Measurements from ENCODE around the gene PLEKHA5. TPM values are rescaled to one million over a fixed set of nuclear protein-coding genes. Genes with fewer than 3 reads are reported as not detected.

PLEKHA5 gene
- total RNA-seq, 1 donor: 82.2 TPM

GRCh38 chr12:19148860-19149259, 19.3 kb downstream of the PLEKHA5 start:
- H3K36me3 ChIP-seq (ENCODE audit: insufficient read depth, low read length): no peaks in the 10 kb centered on the region
- no peaks in the 10 kb centered on the region for H3K9me3 ChIP-seq (ENCODE audit: low read depth, low read length)
- H3K27me3 ChIP-seq (ENCODE audit: insufficient read depth, low read length): no peaks in the 10 kb centered on the region
- DNase-seq (ENCODE audit: insufficient read length, low spot score, missing footprints): no peak
- H4K20me1 ChIP-seq (ENCODE audit: insufficient read depth, low read length): no peaks in the 10 kb centered on the region
- no peaks in the 10 kb centered on the region for H3K79me2 ChIP-seq (ENCODE audit: insufficient read depth, low read length)
- TF ChIP-seq CTCF (IDR thresholded peaks at IDR 0.05; ENCODE audit: extremely low read depth, low read depth, low read length): no peak
- no peak overlapping the region for H2AFZ ChIP-seq (ENCODE audit: low read length)
- no peak overlapping the region for H3K4me2 ChIP-seq (ENCODE audit: insufficient read depth, low read length)
- no peaks in the 10 kb centered on the region for H3K4me1 ChIP-seq (ENCODE audit: insufficient read depth, low read length)
- H3K27ac ChIP-seq (ENCODE audit: low read depth, low read length): no peak overlapping the region
- H3K4me3 ChIP-seq (ENCODE audit: insufficient read depth, low read length): no peak overlapping the region

- Histone ChIP-seq H3K79me2 (ENCODE audit: insufficient read depth, low read length) (no peaks in the 10 kb centered on the region), H4K20me1 (ENCODE audit: insufficient read depth, low read length) (no peaks in the 10 kb centered on the region), H3K9me3 (ENCODE audit: low read depth, low read length) (no peaks in the 10 kb centered on the region), H2AFZ (ENCODE audit: low read length) (no peak overlapping the region), H3K4me1 (ENCODE audit: insufficient read depth, low read length) (no peaks in the 10 kb centered on the region), H3K4me3 (ENCODE audit: insufficient read depth, low read length) (no peak overlapping the region), H3K4me2 (ENCODE audit: insufficient read depth, low read length) (no peak overlapping the region), H3K27me3 (ENCODE audit: insufficient read depth, low read length) (no peaks in the 10 kb centered on the region), H3K36me3 (ENCODE audit: insufficient read depth, low read length) (no peaks in the 10 kb centered on the region), H3K27ac (ENCODE audit: low read depth, low read length) (no peak overlapping the region)
- no peak for TF ChIP-seq CTCF (IDR thresholded peaks at IDR 0.05; ENCODE audit: extremely low read depth, low read depth, low read length)
- DNase-seq (ENCODE audit: insufficient read length, low spot score, missing footprints): no peak
Measured at GRCh38 chr12:19150273-19150900, 20.9 kb downstream of the PLEKHA5 start.

DNA sequence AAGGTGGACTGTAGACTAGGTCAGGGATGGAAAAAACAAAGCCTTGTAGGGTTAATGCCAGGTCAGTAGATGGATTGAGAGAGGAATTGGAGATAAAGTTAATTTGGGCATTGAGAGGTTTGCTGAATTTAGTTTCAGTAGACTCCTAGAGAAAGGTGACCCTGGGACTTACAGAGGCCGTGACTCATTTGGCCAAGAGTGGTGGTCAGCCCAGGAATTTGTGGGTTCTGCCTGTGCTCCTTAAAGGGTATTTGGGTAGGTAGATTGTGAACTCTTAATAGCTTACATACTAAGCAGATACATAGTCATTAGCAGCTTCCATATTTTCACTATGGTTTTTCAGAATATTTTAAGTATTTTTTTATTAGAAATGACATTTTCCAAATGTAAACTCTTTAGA, 21.8 kb downstream of the PLEKHA5 start:
- Histone ChIP-seq H3K36me3 (ENCODE audit: insufficient read depth, low read length) (no peaks in the 10 kb centered on the region), H3K79me2 (ENCODE audit: insufficient read depth, low read length) (no peaks in the 10 kb centered on the region), H3K27ac (ENCODE audit: low read depth, low read length) (no peak overlapping the region), H4K20me1 (ENCODE audit: insufficient read depth, low read length) (no peaks in the 10 kb centered on the region), H3K27me3 (ENCODE audit: insufficient read depth, low read length) (no peaks in the 10 kb centered on the region), H3K4me1 (ENCODE audit: insufficient read depth, low read length) (no peaks in the 10 kb centered on the region), H3K4me3 (ENCODE audit: insufficient read depth, low read length) (no peak overlapping the region), H2AFZ (ENCODE audit: low read length) (no peak overlapping the region), H3K9me3 (ENCODE audit: low read depth, low read length) (no peaks in the 10 kb centered on the region), H3K4me2 (ENCODE audit: insufficient read depth, low read length) (no peak overlapping the region)
- DNase-seq (ENCODE audit: insufficient read length, low spot score, missing footprints): no peak
- TF ChIP-seq CTCF (IDR thresholded peaks at IDR 0.05; ENCODE audit: extremely low read depth, low read depth, low read length): no peak

- Histone ChIP-seq H4K20me1 (ENCODE audit: insufficient read depth, low read length) (no peaks in the 10 kb centered on the region), H3K27ac (ENCODE audit: low read depth, low read length) (no peak overlapping the region), H3K4me3 (ENCODE audit: insufficient read depth, low read length) (no peak overlapping the region), H3K4me1 (ENCODE audit: insufficient read depth, low read length) (peaks cover 2% of the 10 kb centered on the region), H3K27me3 (ENCODE audit: insufficient read depth, low read length) (no peaks in the 10 kb centered on the region), H3K36me3 (ENCODE audit: insufficient read depth, low read length) (no peaks in the 10 kb centered on the region), H3K4me2 (ENCODE audit: insufficient read depth, low read length) (no peak overlapping the region), H2AFZ (ENCODE audit: low read length) (no peak overlapping the region), H3K79me2 (ENCODE audit: insufficient read depth, low read length) (no peaks in the 10 kb centered on the region), H3K9me3 (ENCODE audit: low read depth, low read length) (no peaks in the 10 kb centered on the region)
- no peak for TF ChIP-seq CTCF (IDR thresholded peaks at IDR 0.05; ENCODE audit: extremely low read depth, low read depth, low read length)
- DNase-seq (ENCODE audit: insufficient read length, low spot score, missing footprints): no peak
Measured at GRCh38 chr12:19153396-19153795, 23.9 kb downstream of the PLEKHA5 start.
